Mesodermal cell (in vitro differentiated cells): ENCODE measurements around the gene EXOSC1. TPM values are rescaled to one million over a fixed set of nuclear protein-coding genes. Genes with fewer than 3 reads are reported as not detected.

Source experiments
- H3K27ac ChIP-seq: 2 replicates; pipeline ENCODE4 v1.7.0; 2013; ENCODE audit warnings: mild to moderate bottlenecking, low read depth, low read length, moderate library complexity; ENCODE audit not compliant: severe bottlenecking
- H3K36me3 ChIP-seq: 2 replicates; pipeline ENCODE4 v1.7.1; 2013; ENCODE audit warnings: mild to moderate bottlenecking, low read length, moderate library complexity; ENCODE audit not compliant: control insufficient read depth, insufficient read depth
- H3K4me1 ChIP-seq: one replicate; pipeline ENCODE4 v1.7.1; 2013; ENCODE audit warnings: mild to moderate bottlenecking, low read length; ENCODE audit not compliant: insufficient read depth, control insufficient read depth, poor library complexity, severe bottlenecking
- H3K4me3 ChIP-seq: 2 replicates; pipeline ENCODE4 v1.7.0; 2013; ENCODE audit warnings: low read length, control low read depth, mild to moderate bottlenecking; ENCODE audit not compliant: insufficient read depth, poor library complexity, severe bottlenecking; ENCODE audit errors: extremely low read depth
- H3K9me3 ChIP-seq: 2 replicates; pipeline ENCODE4 v1.7.1; 2013; ENCODE audit warnings: mild to moderate bottlenecking, low read length, moderate library complexity; ENCODE audit not compliant: control insufficient read depth
- WGBS, 2 experiments: methylation state at CpG; one replicate each; pipeline ENCODE4 v1.1.5; 2013; ENCODE audit warnings: missing lambda C conversion rate in 2 of 2; ENCODE audit not compliant: insufficient coverage in 2 of 2; 5-methylcytosine and 5-hydroxymethylcytosine counted together
- polyA plus RNA-seq, 2 experiments: library from polyadenylated mRNA; stranded (reverse); fragments of 50-300 nt; gene quantifications; one replicate each; pipeline ENCODE4 v1.2.3, GENCODE V29; 2013

The EXOSC1 gene, protein sequence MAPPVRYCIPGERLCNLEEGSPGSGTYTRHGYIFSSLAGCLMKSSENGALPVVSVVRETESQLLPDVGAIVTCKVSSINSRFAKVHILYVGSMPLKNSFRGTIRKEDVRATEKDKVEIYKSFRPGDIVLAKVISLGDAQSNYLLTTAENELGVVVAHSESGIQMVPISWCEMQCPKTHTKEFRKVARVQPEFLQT
- polyA plus RNA-seq (2013, experiment 1 of 2) = 47.6 TPM
- polyA plus RNA-seq (2013, experiment 2 of 2) = 48.9 TPM

DNA sequence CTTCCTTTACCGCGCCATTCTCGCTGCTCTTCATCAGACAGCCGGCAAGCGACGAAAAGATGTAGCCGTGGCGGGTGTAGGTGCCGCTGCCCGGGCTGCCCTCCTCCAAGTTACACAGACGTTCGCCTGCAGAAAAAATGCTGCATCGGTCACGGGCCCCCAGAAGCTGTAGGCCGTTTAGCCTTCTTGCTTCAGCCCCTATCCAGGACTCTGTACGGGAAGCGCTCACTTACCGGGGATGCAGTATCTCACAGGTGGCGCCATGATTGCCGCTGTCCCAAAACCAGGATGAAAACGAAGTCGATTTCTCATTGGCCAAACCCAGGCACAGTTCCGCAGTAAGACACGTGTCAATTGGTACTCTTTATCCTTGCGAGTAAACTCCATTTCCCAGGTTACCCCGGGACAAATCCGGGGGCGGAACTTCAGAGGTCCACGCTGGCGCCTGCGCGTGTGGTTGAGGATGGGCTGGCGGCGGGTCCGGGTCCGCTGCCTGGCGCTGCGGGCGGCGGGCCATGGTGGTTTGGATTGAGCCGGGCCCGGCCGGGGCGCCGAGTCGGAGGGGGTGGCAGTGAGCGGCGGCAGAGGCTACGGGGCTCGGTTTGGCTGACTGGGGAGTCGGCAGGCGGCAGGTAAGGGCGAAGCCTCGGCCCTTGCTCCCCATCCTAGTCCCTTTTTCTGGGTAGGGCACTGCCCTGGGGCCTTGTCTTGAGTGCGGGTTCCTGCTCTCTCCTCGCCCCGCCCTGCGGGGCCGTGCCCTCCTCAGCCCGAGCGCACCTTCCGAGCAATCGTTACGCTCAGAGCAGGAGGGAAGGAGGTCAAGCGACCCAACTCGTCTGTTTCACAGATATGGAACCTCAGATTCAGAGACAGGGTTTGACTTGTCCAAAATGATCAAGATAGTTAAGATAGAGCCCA, at the start of gene EXOSC1, which contains the start of gene ZDHHC16:
Gene EXOSC1 (minus strand): TSS at position 285 of the 918 bp plus-strand sequence. CDS start 21 bp downstream, at position 264.
Gene ZDHHC16 (plus strand): TSS at position 454 of the 918 bp plus-strand sequence. CDS start 5,501 bp downstream, outside the sequence.
- Histone ChIP-seq H3K9me3 (no peaks in the 10 kb centered on the region), H3K36me3 (peaks cover 40% of the 10 kb centered on the region), H3K27ac (peak within 1 kb of the TSS; percentile 53), H3K4me1 (peaks cover 14% of the 10 kb centered on the region), H3K4me3 (peak within 1 kb of the TSS; percentile 93)
- 1% methylated on average over 50 to 53 of the region's 66 CpGs for WGBS, 2 experiments

DNA sequence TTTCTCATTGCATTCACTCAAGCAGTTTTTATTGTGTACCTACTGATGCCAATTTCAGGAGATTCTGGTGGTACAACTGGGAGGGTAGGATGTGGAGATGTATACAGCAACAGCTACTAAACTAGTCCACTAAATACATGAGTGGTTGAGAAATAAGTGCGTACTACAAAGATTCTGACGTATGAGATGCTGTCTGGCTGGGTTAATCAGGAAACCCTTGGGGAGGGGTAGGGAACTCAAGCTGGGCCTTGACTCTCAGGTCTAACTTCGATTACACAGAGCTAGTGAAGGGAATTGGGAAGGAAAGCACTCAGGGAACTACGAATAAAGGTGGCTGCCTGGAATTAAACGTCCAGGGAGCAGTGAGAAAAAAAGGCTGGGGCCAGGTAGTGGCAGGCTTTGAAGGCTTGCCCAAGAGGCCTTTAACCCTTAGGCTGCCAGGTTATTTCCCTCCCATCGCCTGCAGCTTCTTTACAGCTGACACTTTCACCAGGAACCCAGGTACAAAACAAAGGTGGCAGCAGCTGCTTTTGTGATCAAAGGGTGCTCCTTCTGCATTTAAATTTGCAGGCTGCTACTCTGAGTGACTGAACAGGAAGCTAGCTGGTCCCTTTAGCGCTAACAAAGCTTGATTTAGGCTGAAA, 49.2 kb upstream of the EXOSC1 start:
- no peak overlapping the region for H3K4me3 ChIP-seq
- H3K36me3 ChIP-seq = peaks cover 24% of the 10 kb centered on the region
- H3K27ac ChIP-seq = peak overlapping the region; percentile 19
- WGBS, 2 experiments = 41 to 58% methylated on average over 3 to 5 of the region's 7 CpGs
- H3K4me1 ChIP-seq = peaks cover 24% of the 10 kb centered on the region
- H3K9me3 ChIP-seq = no peaks in the 10 kb centered on the region

DNA sequence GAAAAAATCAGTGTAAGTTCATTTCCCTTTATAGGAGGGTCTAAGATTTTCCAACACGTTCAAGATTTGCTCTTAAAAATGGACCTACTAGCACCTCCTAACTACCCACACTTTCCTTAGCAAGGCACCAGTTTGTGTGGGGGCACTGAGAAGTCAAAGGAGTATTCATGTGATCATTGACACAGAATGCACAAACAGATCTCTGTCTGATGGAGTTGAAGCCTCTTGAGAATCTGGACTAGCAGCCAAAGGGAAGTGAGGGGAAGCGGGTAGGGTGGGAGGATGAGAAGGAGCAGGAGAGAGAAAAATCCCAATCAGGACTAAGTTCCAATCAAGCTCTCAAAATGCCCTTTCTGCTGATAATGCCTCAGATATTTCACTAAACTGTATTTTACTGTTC, 48.3 kb upstream of the EXOSC1 start:
- peaks cover 29% of the 10 kb centered on the region for H3K36me3 ChIP-seq
- H3K27ac ChIP-seq = no peak overlapping the region
- 80% methylated on average over 1 of the region's 2 CpGs; no CpG with 5 or more reads in 1 of the 2 experiments for WGBS, 2 experiments
- H3K4me1 ChIP-seq = peaks cover 22% of the 10 kb centered on the region
- no peak overlapping the region for H3K4me3 ChIP-seq
- H3K9me3 ChIP-seq = no peaks in the 10 kb centered on the region

DNA sequence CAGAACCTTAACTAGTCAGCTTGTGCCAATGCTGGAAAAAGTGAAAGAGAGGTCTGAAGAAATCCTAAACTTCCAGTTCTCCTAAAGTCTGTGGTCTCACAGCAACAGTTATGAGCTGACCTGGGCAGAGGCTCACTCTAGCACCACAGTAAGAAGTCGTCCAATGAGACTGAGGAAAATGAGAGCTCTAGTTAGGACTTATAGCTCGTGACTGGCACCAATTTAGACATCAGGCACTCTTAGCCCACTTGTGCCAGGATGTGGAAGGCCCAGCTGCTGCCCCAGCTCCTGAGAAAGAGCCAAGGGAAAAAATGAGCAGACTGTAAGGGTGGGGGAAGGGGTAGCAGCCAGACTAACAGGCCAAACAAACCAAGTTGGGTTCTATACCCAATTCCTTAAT, 44.8 kb upstream of the EXOSC1 start:
- H3K4me1 ChIP-seq = peaks cover 17% of the 10 kb centered on the region
- no peaks in the 10 kb centered on the region for H3K9me3 ChIP-seq
- H3K36me3 ChIP-seq = peaks cover 51% of the 10 kb centered on the region
- WGBS, 2 experiments = 100% methylated on average over 2 of the region's 2 CpGs
- H3K27ac ChIP-seq = no peak overlapping the region
- H3K4me3 ChIP-seq = no peak overlapping the region

DNA sequence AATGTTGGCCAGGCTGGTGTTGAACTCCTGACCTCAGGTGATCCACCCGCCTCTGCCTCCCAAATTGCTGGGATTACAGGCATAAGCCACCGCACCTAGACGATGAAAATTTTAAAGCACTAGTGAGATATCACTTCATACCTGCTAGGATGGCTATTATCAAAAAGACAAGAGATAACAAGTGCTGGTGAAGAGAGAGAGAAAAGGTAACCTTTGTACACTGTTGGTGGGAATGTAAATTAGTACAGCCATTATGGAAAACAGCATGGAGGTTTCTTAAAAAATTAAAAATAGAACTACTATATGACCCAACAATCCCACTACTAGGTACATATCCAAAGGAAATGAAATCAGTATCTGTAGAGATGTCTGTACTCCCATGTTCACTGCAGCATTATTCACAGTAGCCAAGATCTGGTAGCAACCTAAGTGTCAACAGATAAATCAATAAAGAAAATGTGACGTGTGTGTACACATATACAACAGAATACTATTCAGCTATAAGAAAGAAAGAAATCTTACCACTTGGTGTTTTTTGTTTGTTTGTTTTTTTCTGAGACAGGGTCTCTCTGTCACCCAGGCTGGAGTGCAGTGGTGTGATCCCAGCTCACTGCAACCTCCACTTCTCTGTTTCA, 40.0 kb upstream of the EXOSC1 start:
- H3K4me1 ChIP-seq = peaks cover 2% of the 10 kb centered on the region

DNA sequence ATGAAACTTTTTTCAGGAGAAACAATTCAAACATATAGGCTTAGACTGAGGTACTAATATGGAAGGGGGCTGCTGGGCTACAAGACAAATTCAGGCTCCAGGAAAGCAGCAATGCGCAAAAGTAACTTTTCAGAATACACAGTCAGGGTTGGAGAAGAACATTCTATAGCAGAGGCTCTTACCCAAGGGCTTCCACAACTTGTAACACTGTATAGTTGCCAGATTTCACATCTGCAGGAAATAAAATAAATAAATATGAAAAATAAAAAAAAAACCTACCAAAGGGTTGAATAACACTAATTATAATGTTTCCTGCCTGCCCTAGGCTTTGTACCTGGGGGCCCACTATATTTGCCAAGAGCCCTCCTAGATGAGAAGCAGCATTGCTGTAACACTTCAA, 38.1 kb upstream of the EXOSC1 start:
- Histone ChIP-seq H3K36me3 (peaks cover 66% of the 10 kb centered on the region), H3K27ac (no peak overlapping the region), H3K4me3 (no peak overlapping the region), H3K9me3 (no peaks in the 10 kb centered on the region), H3K4me1 (peaks cover 3% of the 10 kb centered on the region)
- 80 to 100% methylated on average over 1 of the region's 1 CpG for WGBS, 2 experiments

More for the DNA sequence above, 40.0 kb upstream of the EXOSC1 start:
- Histone ChIP-seq H3K27ac (no peak overlapping the region), H3K9me3 (no peaks in the 10 kb centered on the region), H3K36me3 (peaks cover 62% of the 10 kb centered on the region), H3K4me3 (no peak overlapping the region)
- 85 to 97% methylated on average over 2 to 3 of the region's 4 CpGs for WGBS, 2 experiments

DNA sequence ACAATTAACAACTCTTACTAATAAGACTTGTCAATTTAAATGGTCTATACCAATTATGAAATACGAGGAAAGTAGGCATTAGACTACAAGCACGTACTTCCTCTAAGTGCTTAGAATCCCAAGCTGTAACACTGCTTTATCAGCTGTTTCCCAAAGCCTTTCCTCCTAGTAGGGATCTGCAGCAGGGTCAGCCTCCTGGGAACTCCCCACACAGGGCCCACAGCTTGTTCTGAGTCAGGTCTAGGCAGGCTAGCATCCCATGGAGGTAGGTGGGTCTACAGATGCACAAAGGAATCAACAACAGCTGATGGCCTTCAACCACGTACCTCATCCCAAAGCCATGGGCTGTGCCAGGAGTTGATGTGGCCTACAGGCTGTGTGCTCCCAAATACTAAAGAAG, 37.7 kb upstream of the EXOSC1 start:
- Histone ChIP-seq H3K27ac (no peak overlapping the region), H3K4me1 (peaks cover 3% of the 10 kb centered on the region), H3K36me3 (peaks cover 67% of the 10 kb centered on the region), H3K4me3 (no peak overlapping the region), H3K9me3 (no peaks in the 10 kb centered on the region)
- whole genome bisulfite sequencing, 2 experiments = 90 to 100% methylated on average over 2 of the region's 3 CpGs

DNA sequence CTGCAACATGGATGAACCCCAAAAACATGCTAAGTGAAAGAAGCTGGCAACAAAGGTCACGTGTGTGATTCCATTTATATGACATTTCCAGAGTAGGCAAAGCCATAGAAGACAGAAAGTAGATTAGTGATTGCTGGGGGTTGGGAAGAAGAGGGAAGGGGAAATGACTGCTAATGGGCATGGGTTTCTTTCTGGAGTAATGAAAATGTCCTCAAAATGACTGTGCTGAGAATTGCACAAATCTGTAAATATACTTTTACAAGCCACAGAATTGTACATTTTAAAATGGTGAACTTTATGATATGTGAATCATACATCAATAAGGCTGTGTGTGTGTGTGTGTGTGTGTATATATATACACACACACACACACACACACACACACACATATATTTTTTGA, 36.6 kb upstream of the EXOSC1 start:
- peaks cover 3% of the 10 kb centered on the region for H3K4me1 ChIP-seq
- no peak overlapping the region for H3K27ac ChIP-seq
- H3K4me3 ChIP-seq = no peak overlapping the region
- no peaks in the 10 kb centered on the region for H3K9me3 ChIP-seq
- 93 to 100% methylated on average over 1 of the region's 1 CpG for whole genome bisulfite sequencing, 2 experiments
- H3K36me3 ChIP-seq = peaks cover 69% of the 10 kb centered on the region

DNA sequence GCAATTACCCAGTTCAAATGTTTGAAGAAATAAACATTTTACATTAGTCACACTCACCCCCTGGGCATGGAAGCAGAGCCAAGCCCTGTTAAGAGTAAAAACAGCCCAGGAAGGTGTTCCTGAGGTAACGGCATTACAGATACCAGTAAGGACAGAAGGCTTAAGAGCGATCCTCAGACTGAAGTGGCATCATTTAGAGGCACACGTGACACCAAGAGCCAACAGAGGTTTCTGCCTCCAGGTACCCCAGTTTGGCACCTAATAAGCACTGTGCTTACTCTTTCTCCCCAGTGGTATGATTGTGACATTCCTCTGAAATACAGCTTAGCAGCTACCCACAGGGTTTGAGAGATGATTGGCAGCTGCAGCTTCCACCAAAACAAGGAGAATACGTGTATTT, 35.3 kb upstream of the EXOSC1 start:
- H3K36me3 ChIP-seq = peaks cover 77% of the 10 kb centered on the region

DNA sequence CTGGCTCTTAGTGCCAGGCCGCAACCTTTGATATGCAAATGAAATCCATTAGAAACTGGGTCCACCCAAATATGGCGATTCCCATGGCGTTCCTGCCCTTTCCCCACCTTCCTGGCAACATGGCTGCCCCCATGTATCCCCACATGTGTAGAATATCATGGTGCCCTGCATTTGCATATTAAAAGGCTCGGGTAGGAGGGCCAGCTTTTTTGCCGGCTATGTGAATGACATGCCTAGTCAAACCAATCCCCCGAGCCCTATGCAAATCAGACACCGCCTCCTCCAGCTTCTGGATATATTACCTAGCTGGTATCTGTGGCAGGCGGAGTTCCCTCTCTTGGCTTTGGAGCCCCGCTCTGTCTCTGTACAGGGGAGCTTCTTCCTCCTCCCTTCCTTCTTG, 34.1 kb upstream of the EXOSC1 start:
- H3K4me3 ChIP-seq = no peak overlapping the region
- no peaks in the 10 kb centered on the region for H3K9me3 ChIP-seq
- H3K4me1 ChIP-seq = peaks cover 3% of the 10 kb centered on the region
- no peak overlapping the region for H3K27ac ChIP-seq
- WGBS, 2 experiments = 44 to 55% methylated on average over 6 of the region's 9 CpGs
- H3K36me3 ChIP-seq = peaks cover 85% of the 10 kb centered on the region

More for the DNA sequence above, 35.3 kb upstream of the EXOSC1 start:
- Histone ChIP-seq H3K9me3 (no peaks in the 10 kb centered on the region), H3K27ac (no peak overlapping the region), H3K4me3 (no peak overlapping the region), H3K4me1 (peaks cover 3% of the 10 kb centered on the region)
- WGBS, 2 experiments = 94 to 96% methylated on average over 3 of the region's 4 CpGs
